Left lung (tissue), 10 donors: ENCODE measurements around the gene NEGR1. TPM values are rescaled to one million over a fixed set of nuclear protein-coding genes. Genes with fewer than 3 reads are reported as not detected.

Experiments used
- ATAC-seq: fragments of 200-7000 bp; cut with Tn5 transposase; one replicate; pipeline ENCODE4 v1.9.1; 2020; ENCODE audit warnings: moderate library complexity
- DNase-seq, 4 donors: peaks; one replicate each; pipeline ENCODE4 v3.0.0-alpha.2; 2013 to 2020
- H3K27ac ChIP-seq, 2 donors: fragments of 200-600 bp; sonication (generic) in 1 of 2; one replicate each; pipeline versions ENCODE4 v1.5.0 to v1.8.0; 2020 to 2021
- H3K27me3 ChIP-seq, 2 donors: fragments of 200-600 bp; sonication (generic) in 1 of 2; one replicate each; pipeline versions ENCODE4 v1.5.0 to v1.8.0; 2020 to 2021
- H3K36me3 ChIP-seq, 2 donors: fragments of 200-600 bp; sonication (generic) in 1 of 2; one replicate each; pipeline versions ENCODE4 v1.5.0 to v1.8.0; 2020 to 2021
- H3K4me1 ChIP-seq, 2 donors: fragments of 200-600 bp; one replicate each; pipeline ENCODE4 v1.8.0; 2021
- H3K4me3 ChIP-seq, 2 donors: fragments of 200-600 bp; sonication (generic) in 1 of 2; one replicate each; pipeline versions ENCODE4 v1.5.0 to v1.8.0; 2020 to 2021; ENCODE audit warnings: mild to moderate bottlenecking in 1 of 2
- H3K9me3 ChIP-seq, 2 donors: fragments of 200-600 bp; sonication (generic) in 1 of 2; one replicate each; pipeline versions ENCODE4 v1.5.0 to v1.8.0; 2020 to 2021
- intact Hi-C, 2 donors: fragments of 100-400 bp; cut with DNase I; formaldehyde crosslinking; loops; one replicate each; pipeline versions ENCODE4 v1.11.2 to v1.14.2; 2022
- polyA plus RNA-seq, 6 donors: library from polyadenylated mRNA; unstranded; fragments of 120-200 nt; gene quantifications; one replicate each; pipeline ENCODE4 v1.2.1, GENCODE V29; 2013; ENCODE audit not compliant: insufficient read length in 6 of 6
- total RNA-seq, 2 donors: library from RNA; stranded (reverse); fragmentation: NEBNext Ultra II Directional; extraction: Animal tissue kit (Norgen Biotek cat#: 25700); gene quantifications; one replicate each; pipeline ENCODE4 v1.2.1, GENCODE V29; 2021
- TF ChIP-seq, protein P1 (sequence below), 2 donors: fragments of 200-600 bp; sonication (generic) in 1 of 2; IDR thresholded peaks; one replicate each; pipeline versions ENCODE4 v1.5.0 to v1.8.0; 2021; ENCODE audit warnings: antibody characterized with exemption in 2 of 2
- donor health status: DM: no; HTN: yes; CAD: no.
- donor health status: DM: no; HTN: no; CAD: no.

Gene NEGR1
- total and polyA plus RNA-seq, 8 donors = 2.4 to 5.7 (median 3.5) TPM

DNA sequence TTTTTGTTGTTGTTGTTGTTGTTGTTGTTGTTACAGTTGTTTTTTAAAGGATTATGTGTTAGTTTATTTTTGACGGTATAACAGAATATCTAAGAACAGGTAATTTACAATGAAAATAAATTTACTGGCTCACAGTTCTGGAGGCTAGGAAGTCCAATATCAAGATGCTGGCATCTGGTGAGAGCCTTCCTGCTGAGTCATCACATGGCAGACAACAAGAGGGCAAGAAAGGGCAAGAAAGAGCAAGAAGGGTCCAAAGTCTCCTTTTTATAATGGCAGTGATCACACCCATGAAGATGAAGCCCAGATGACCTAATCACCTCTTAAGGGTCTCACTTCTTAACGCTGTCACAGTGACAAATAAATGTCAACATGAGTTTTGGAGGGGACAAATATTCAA, 142.1 kb downstream of the NEGR1 start:
- TF ChIP-seq, protein P1, sequence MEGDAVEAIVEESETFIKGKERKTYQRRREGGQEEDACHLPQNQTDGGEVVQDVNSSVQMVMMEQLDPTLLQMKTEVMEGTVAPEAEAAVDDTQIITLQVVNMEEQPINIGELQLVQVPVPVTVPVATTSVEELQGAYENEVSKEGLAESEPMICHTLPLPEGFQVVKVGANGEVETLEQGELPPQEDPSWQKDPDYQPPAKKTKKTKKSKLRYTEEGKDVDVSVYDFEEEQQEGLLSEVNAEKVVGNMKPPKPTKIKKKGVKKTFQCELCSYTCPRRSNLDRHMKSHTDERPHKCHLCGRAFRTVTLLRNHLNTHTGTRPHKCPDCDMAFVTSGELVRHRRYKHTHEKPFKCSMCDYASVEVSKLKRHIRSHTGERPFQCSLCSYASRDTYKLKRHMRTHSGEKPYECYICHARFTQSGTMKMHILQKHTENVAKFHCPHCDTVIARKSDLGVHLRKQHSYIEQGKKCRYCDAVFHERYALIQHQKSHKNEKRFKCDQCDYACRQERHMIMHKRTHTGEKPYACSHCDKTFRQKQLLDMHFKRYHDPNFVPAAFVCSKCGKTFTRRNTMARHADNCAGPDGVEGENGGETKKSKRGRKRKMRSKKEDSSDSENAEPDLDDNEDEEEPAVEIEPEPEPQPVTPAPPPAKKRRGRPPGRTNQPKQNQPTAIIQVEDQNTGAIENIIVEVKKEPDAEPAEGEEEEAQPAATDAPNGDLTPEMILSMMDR (IDR thresholded peaks at IDR 0.05) = no peak
- ATAC-seq = no peak
- H3K4me1 ChIP-seq = no peaks in the 10 kb centered on the region
- intact Hi-C loops = no loop called here
- peaks cover 0 to 14% of the 10 kb centered on the region in 2 donors for H3K9me3 ChIP-seq
- no peak overlapping the region for H3K4me3 ChIP-seq
- DNase-seq = no peak
- H3K36me3 ChIP-seq = no peaks in the 10 kb centered on the region
- no peaks in the 10 kb centered on the region for H3K27me3 ChIP-seq
- H3K27ac ChIP-seq = no peak overlapping the region

DNA sequence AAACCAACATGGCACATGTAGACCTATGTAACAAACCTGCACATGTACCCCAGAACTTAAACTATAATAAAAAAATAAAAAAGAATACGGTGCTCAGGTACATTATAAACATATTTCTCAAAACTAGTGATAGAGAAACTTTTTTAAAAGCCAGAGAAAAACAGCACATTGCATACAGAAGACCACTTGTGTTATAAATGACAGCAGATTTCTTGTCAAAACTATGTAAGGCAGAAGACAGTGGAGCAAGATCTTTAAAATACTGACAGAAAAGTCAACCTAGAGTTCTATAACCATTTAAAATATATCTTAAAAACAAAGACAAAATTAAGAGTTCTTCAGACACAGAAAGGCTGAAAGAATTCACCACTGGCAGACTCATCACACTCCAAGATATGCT, 144.7 kb downstream of the NEGR1 start:
- ATAC-seq (no peak), DNase-seq (no peak)
- H3K4me3 ChIP-seq = no peak overlapping the region
- no peaks in the 10 kb centered on the region for H3K27me3 ChIP-seq
- no peaks in the 10 kb centered on the region for H3K36me3 ChIP-seq
- TF ChIP-seq, protein P1 (IDR thresholded peaks at IDR 0.05) = no peak
- intact Hi-C loops = no loop called here
- peaks cover 0 to 14% of the 10 kb centered on the region in 2 donors for H3K9me3 ChIP-seq
- H3K4me1 ChIP-seq = no peaks in the 10 kb centered on the region
- no peak overlapping the region for H3K27ac ChIP-seq

DNA sequence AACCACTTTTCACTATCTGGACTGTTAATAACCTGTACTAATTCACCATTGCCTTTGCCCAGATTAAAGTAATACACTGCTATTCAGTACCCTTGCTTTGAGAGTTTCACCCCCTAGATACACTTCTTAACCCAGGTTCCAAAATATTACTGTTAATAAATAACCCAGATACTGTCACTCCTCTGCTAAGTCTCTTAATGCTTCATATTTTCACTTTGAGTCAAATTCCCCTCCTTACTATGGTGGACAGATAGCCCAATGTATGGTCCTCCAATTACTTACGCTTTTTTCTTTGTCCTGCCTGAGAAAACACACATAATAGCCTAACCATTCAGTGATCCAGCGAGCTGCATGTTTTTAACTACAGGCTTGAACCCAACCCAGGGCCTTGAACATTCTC, 152.5 kb downstream of the NEGR1 start:
- TF ChIP-seq, protein P1 (IDR thresholded peaks at IDR 0.05) = no peak
- ATAC-seq (no peak), DNase-seq (no peak)
- H3K9me3 ChIP-seq = no peaks in the 10 kb centered on the region
- intact Hi-C loops = no loop called here
- no peaks in the 10 kb centered on the region for H3K4me1 ChIP-seq
- no peak overlapping the region for H3K27ac ChIP-seq
- no peak overlapping the region for H3K4me3 ChIP-seq
- H3K36me3 ChIP-seq = no peaks in the 10 kb centered on the region
- H3K27me3 ChIP-seq = no peaks in the 10 kb centered on the region

DNA sequence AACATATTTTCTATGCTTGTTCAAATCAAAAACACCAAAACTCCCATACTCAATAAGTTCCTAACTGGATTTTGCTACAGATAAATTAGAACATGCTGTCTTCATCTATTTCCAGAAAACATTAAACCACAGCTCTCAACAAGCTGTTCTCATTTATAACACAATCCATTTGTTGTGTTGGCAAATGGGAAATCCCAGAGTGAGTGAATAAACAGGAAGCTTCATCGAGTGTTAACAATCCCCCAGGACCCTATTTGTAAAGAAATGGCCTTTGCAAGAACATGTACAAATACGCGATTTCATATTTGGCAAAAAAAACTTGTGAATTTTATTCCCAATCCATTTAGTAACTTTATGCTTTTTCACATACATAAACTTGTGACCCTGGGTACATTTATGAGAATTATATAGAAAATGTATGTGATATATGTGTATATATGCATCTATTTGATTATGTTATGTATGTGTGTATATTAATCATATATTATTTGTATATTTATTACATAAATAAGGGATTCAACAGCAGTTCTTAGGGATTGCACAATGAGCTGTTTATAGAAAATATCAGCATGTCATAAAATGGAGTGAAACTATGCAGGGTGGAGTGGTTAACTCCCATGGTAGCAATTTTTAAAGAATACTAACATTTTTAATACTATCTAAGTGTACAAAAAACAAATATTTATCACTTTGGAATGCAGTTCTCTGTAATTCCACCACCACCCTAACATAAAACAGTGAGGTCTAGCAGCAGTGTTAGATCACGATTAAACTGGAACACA, 160.0 kb downstream of the NEGR1 start:
- DNase-seq = peak in 2 of 4 donors; percentile 44 to 61
- H3K27me3 ChIP-seq = no peaks in the 10 kb centered on the region
- H3K9me3 ChIP-seq = no peaks in the 10 kb centered on the region
- H3K27ac ChIP-seq = no peak overlapping the region
- ATAC-seq = no peak
- no peaks in the 10 kb centered on the region for H3K36me3 ChIP-seq
- H3K4me3 ChIP-seq = no peak overlapping the region
- TF ChIP-seq, protein P1 (IDR thresholded peaks at IDR 0.05) = no peak
- no peaks in the 10 kb centered on the region for H3K4me1 ChIP-seq
- intact Hi-C loops = no loop called here

DNA sequence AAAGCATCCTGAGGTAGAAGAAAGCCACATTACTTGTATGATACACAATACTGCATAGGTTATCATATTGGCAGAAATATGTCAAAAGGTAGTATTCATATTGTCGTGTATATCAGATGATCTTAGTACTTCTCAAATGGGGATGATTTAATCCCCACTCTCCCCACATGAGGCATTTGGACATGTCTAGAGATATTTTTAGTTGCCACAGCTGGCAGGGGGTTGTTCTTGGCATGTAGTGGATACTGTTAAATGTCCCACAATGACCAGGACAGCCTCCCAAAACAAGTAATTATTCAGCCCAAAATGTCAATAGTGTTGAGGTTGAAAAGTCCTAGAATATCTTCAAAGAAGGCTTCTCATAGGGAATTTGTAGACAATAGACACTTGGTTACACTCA, 162.8 kb downstream of the NEGR1 start:
- intact Hi-C loops = no loop called here
- no peaks in the 10 kb centered on the region for H3K9me3 ChIP-seq
- no peaks in the 10 kb centered on the region for H3K4me1 ChIP-seq
- TF ChIP-seq, protein P1 (IDR thresholded peaks at IDR 0.05) = no peak
- no peak overlapping the region for H3K27ac ChIP-seq
- ATAC-seq = no peak
- H3K36me3 ChIP-seq = no peaks in the 10 kb centered on the region
- no peaks in the 10 kb centered on the region for H3K27me3 ChIP-seq
- H3K4me3 ChIP-seq = no peak overlapping the region
- DNase-seq = no peak
